C4-2B (cell line): ENCODE data around the gene UNC93B1.

ENCODE experiments used
- H3K27ac ChIP-seq: fragments of 450-650 bp; 2 replicates; pipeline ENCODE4 v1.5.1; 2017
- ZFX ChIP-seq: fragments of 450-650 bp; IDR thresholded peaks from 2 replicates; pipeline ENCODE4 v1.6.1; 2017
- TF ChIP-seq, protein P1 (sequence below): fragments of 450-650 bp; conservative IDR thresholded peaks from 2 replicates; pipeline ENCODE4 v1.5.1; 2017; ENCODE audit warnings: mild to moderate bottlenecking

The UNC93B1 gene

DNA sequence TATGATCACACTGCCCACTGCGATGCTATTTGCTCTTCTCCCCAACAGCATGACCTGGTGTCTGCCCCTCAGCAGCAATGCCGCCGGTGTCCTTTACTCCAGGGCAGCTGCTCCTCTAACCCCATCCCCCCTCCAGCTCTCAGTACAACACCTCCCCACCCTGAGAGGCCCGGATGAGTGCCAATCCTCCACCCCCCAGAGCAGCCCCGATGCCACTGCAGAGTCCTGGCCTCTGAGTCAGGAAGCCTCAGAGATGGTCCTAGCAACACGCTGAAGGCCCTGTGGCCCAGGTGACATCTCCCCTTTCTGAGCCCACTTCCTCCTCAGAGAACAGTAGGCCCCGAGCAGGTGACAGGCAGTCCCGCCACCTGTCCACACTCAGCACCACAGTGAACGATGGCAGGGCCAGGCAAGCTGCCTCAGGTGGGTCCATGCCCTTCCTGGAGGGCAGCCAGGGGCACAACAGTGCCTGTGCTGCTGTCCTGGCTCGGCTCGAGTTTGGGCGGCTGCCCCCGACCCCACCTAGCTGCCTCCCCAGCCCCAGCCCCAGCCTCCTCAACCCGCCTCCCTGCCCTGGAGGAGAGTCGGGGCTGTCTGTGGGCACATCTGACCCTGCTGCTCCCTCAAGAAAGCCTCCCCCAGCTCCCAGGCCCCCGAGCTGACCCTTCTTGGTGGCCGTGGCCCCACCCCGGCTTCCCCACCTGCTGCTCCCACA is 22.7 kb upstream of the UNC93B1 start:
- TF ChIP-seq ZFX = no peak
- TF ChIP-seq, protein P1, sequence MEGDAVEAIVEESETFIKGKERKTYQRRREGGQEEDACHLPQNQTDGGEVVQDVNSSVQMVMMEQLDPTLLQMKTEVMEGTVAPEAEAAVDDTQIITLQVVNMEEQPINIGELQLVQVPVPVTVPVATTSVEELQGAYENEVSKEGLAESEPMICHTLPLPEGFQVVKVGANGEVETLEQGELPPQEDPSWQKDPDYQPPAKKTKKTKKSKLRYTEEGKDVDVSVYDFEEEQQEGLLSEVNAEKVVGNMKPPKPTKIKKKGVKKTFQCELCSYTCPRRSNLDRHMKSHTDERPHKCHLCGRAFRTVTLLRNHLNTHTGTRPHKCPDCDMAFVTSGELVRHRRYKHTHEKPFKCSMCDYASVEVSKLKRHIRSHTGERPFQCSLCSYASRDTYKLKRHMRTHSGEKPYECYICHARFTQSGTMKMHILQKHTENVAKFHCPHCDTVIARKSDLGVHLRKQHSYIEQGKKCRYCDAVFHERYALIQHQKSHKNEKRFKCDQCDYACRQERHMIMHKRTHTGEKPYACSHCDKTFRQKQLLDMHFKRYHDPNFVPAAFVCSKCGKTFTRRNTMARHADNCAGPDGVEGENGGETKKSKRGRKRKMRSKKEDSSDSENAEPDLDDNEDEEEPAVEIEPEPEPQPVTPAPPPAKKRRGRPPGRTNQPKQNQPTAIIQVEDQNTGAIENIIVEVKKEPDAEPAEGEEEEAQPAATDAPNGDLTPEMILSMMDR = no peak
- no peak overlapping the region for H3K27ac ChIP-seq

DNA sequence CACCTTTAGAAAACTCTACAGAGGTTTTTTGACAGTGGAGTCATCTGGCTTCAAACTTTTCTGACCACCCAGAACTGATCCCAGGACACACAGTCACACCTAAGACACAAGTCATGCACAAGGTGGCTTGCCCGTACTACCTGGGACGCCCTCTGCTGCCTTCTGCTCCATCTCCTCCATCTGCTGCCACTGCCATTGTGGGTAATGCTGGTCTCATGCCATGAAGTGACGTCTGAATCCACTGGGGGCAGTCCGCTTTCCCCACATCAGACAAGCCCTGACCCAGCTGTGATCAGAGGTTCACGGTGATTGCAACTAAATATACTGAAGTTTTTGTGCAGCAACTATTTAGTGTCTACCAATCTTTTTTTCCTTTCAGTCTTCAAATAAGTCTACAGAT is 21.1 kb upstream of the UNC93B1 start:
- no peak overlapping the region for H3K27ac ChIP-seq
- TF ChIP-seq, protein P1 = no peak
- TF ChIP-seq ZFX = no peak

DNA sequence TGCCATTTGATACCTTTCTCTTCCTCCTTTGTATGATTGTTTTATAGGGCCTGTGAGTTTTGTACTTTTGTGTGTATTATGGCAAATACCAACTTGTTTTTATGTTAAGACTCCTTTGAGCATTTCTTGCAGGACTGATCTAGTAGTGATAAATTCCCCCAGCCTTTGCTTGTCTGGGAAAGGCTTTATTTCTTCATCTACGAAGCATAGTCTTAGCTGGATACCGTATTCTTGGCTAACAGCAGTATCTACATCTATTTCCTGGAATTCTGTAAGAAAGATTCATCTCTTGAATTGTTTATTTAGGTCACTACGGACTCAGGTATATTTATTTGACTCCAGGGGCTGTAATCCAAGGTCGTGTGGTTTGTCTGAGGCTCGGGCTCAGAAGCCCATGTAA is 20.6 kb upstream of the UNC93B1 start:
- TF ChIP-seq ZFX = no peak
- TF ChIP-seq, protein P1 = no peak
- no peak overlapping the region for H3K27ac ChIP-seq

DNA sequence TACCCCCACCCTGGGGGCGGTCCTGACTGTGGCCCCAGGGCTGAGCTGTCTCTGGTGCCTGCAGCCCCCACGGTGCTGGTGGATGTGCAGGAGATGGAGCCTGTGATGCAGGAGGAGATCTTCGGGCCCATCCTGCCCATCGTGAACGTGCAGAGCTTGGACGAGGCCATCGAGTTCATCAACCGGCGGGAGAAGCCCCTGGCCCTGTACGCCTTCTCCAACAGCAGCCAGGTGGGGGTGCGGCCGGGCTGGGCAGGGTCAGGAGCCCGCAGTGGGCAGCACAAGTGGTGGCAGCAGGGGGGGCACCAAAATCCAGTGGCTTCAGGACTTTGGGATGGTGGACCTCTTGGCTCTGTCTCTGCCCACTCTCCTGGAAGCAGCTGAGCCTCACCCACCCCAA is 18.6 kb upstream of the UNC93B1 start:
- no peak overlapping the region for H3K27ac ChIP-seq
- no peak for TF ChIP-seq ZFX
- TF ChIP-seq, protein P1 = no peak

DNA sequence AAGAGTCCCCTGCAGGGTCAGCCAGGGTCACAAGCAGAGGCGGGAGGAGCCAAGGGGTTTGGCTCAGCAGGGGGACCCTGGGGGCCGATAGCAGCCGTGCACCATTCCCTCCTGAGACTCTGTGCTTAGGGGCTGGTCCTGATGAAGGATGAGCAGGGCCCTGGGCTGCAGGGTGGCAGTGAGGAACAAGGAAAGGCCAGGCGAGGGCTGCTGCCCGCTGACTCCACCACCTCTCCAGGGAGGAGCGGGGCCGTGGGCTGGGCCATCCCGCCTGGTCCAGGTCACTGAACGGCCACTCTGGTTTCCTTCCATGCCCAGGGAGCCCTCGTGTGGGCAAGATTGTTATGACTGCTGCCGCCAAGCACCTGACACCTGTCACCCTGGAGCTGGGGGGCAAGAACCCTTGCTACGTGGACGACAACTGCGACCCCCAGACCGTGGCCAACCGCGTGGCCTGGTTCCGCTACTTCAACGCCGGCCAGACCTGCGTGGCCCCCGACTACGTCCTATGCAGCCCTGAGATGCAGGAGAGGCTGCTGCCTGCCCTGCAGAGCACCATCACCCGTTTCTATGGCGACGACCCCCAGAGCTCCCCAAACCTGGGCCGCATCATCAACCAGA is 17.4 kb upstream of the UNC93B1 start:
- TF ChIP-seq ZFX = no peak
- TF ChIP-seq, protein P1 = peak; percentile 58; the same call in 1 of the 2 replicates
- peak overlapping the region; percentile 42 for H3K27ac ChIP-seq

DNA sequence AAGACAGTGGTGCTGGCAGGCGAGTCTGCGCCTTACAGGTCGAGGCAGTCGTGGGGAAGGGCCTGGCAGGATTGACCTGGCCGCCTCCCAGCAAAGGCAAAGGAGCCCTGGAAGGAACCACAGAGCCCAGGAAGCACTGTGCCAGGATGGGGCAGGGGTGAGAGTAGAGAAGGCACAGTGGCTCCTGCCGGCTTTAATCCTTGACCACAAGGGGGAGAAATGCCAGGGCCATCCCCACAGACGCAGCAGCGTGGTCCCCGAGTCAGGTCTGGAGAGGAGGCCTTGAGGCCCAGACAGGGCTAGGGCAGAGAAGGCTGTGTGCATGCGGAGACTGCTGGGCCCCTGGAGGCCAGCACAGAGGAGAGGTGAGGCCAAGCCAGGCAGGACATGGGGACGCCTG is 16.7 kb upstream of the UNC93B1 start:
- H3K27ac ChIP-seq = peak overlapping the region; percentile 42
- TF ChIP-seq, protein P1 = peak; percentile 52; the same call in 1 of the 2 replicates
- peak; percentile 26; the same call in 1 of the 2 replicates for TF ChIP-seq ZFX

DNA sequence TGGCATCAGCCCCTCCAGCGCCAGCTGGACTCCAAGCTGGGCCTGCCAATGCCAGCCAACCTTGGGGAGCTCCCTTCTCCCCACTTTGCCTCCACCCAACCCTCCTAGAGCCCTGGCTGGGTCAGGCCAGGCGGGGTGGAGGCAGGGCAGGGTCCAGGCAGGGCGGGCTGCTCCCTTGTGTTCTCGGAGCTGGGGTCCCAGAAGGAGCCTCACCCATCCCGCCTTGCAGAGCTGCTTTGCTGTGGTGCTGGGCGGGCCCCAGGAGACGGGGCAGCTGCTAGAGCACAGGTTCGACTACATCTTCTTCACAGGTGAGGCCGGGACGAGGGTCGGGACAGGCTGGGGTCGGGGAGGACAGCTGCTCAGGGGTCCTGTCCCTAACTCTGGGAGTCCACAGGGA is 15.6 kb upstream of the UNC93B1 start:
- TF ChIP-seq, protein P1 = no peak
- TF ChIP-seq ZFX = no peak
- no peak overlapping the region; the same call in 1 of the 2 replicates for H3K27ac ChIP-seq
